Hepatocyte (in vitro differentiated cells): ENCODE data around the gene NEUROG1. TPM values are rescaled to one million over a fixed set of nuclear protein-coding genes. Genes with fewer than 3 reads are reported as not detected.

ENCODE experiments used
- DNase-seq: peaks from one replicate; pipeline ENCODE4 v3.0.0-alpha.2; 2016; ENCODE audit warnings: low spot score
- H2AFZ ChIP-seq: fragments of 200-600 bp; sonication (generic); 2 replicates; pipeline ENCODE4 v1.6.0; 2016; ENCODE audit warnings: antibody characterized with exemption, mild to moderate bottlenecking
- H3K27ac ChIP-seq: fragments of 200-600 bp; sonication (generic); 2 replicates; pipeline ENCODE4 v1.5.1; 2016; ENCODE audit warnings: mild to moderate bottlenecking
- H3K27me3 ChIP-seq: fragments of 200-600 bp; sonication (generic); 2 replicates; pipeline ENCODE4 v1.6.1; 2016
- H3K36me3 ChIP-seq: fragments of 200-600 bp; sonication (generic); replicated peaks from 2 replicates; pipeline ENCODE4 v1.5.1; 2016; ENCODE audit warnings: low read depth; ENCODE audit not compliant: insufficient read depth
- H3K4me1 ChIP-seq: fragments of 200-600 bp; sonication (generic); 2 replicates; pipeline ENCODE4 v1.5.1; 2016; ENCODE audit warnings: mild to moderate bottlenecking, moderate library complexity; ENCODE audit not compliant: insufficient read depth
- H3K4me2 ChIP-seq: fragments of 200-600 bp; sonication (generic); 2 replicates; pipeline ENCODE4 v1.6.0; 2016
- H3K4me3 ChIP-seq: fragments of 200-600 bp; sonication (generic); 2 replicates; pipeline ENCODE4 v1.5.1; 2016; ENCODE audit warnings: mild to moderate bottlenecking
- H3K79me2 ChIP-seq: fragments of 200-600 bp; sonication (generic); 2 replicates; pipeline ENCODE4 v1.6.0; 2017; ENCODE audit warnings: mild to moderate bottlenecking
- H3K9me2 ChIP-seq: fragments of 200-600 bp; sonication (generic); replicated peaks from 2 replicates; pipeline ENCODE4 v1.6.0; 2017; ENCODE audit warnings: mild to moderate bottlenecking; ENCODE audit not compliant: insufficient read depth
- H3K9me3 ChIP-seq: fragments of 200-600 bp; sonication (generic); 2 replicates; pipeline ENCODE4 v1.5.1; 2016; ENCODE audit warnings: low read depth, mild to moderate bottlenecking
- H4K20me1 ChIP-seq: fragments of 200-600 bp; sonication (generic); 2 replicates; pipeline ENCODE4 v1.6.0; 2016; ENCODE audit warnings: mild to moderate bottlenecking; ENCODE audit not compliant: insufficient read depth, poor library complexity, severe bottlenecking
- CTCF ChIP-seq: fragments of 200-600 bp; sonication (generic); IDR thresholded peaks from 2 replicates; pipeline ENCODE4 v1.5.1; 2016; ENCODE audit warnings: antibody characterized with exemption, mild to moderate bottlenecking; ENCODE audit not compliant: poor library complexity
- EZH2 ChIP-seq: fragments of 200-600 bp; sonication (generic); IDR thresholded peaks from 2 replicates; pipeline ENCODE4 v1.6.1; 2016; ENCODE audit warnings: antibody characterized with exemption, mild to moderate bottlenecking, borderline replicate concordance
- EZH2phosphoT487 ChIP-seq: fragments of 200-600 bp; sonication (generic); IDR thresholded peaks from one replicate; pipeline ENCODE4 v1.6.1; 2018; ENCODE audit warnings: antibody characterized with exemption, mild to moderate bottlenecking, low read depth, moderate library complexity; ENCODE audit not compliant: unreplicated experiment, severe bottlenecking
- WGBS: methylation state at CpG from one replicate; pipeline ENCODE4 v1.1.6; 2016; ENCODE audit warnings: low lambda C conversion rate; ENCODE audit errors: missing lambda C conversion rate; 5-methylcytosine and 5-hydroxymethylcytosine counted together
- polyA plus RNA-seq: library from polyadenylated mRNA; unstranded; fragments of >200 nt; fragmentation: Nextera tagmentation; extraction: Ambion mirVana; gene quantifications from 2 replicates; pipeline ENCODE4 v1.2.1, GENCODE V29; 2016
- total RNA-seq: library from RNA; depleted of rRNA; stranded (reverse); fragments of >200 nt; gene quantifications from 2 replicates; pipeline ENCODE4 v1.2.3, GENCODE V29; 2014

NEUROG1 gene
- total and polyA plus RNA-seq, 2 experiments from 2014 or later = not detected

- peak; percentile 40 for DNase-seq
- H3K9me2 ChIP-seq = no peaks in the 10 kb centered on the region
- 14% methylated on average over 46 of the region's 49 CpGs for WGBS
- H3K36me3 ChIP-seq = no peaks in the 10 kb centered on the region
- TF ChIP-seq CTCF = no peak
- no peak for TF ChIP-seq EZH2phosphoT487
- TF ChIP-seq EZH2 = no peak
- no peaks in the 10 kb centered on the region for H3K9me3 ChIP-seq
- peaks cover 34% of the 10 kb centered on the region for H3K4me1 ChIP-seq
- peak overlapping the region; percentile 93 for H3K4me2 ChIP-seq
- H3K27me3 ChIP-seq = peaks cover 88% of the 10 kb centered on the region
- no peaks in the 10 kb centered on the region for H4K20me1 ChIP-seq
- H3K79me2 ChIP-seq = no peaks in the 10 kb centered on the region
- H2AFZ ChIP-seq = peak overlapping the region; percentile 59
- H3K4me3 ChIP-seq = no peak overlapping the region
- no peak overlapping the region for H3K27ac ChIP-seq
Observed at GRCh38 chr5:135490245-135491037, 45.3 kb downstream of the NEUROG1 start.

GRCh38 chr5:135489466-135490244 lies 46.1 kb downstream of the NEUROG1 start:
- peak overlapping the region; percentile 93 for H3K4me2 ChIP-seq
- peak overlapping the region; percentile 0 for H3K4me3 ChIP-seq
- peak overlapping the region; percentile 59 for H2AFZ ChIP-seq
- H3K27ac ChIP-seq = no peak overlapping the region
- 4% methylated on average over 41 of the region's 53 CpGs for WGBS
- TF ChIP-seq EZH2phosphoT487 (no peak), EZH2 (peak; percentile 68), CTCF (no peak)
- no peak for DNase-seq
- H3K4me1 ChIP-seq = peaks cover 34% of the 10 kb centered on the region
- peaks cover 88% of the 10 kb centered on the region for H3K27me3 ChIP-seq
- H4K20me1 ChIP-seq = no peaks in the 10 kb centered on the region
- H3K36me3 ChIP-seq = no peaks in the 10 kb centered on the region
- no peaks in the 10 kb centered on the region for H3K79me2 ChIP-seq
- no peaks in the 10 kb centered on the region for H3K9me2 ChIP-seq
- no peaks in the 10 kb centered on the region for H3K9me3 ChIP-seq

GRCh38 chr5:135488727-135489465 lies 46.9 kb downstream of the NEUROG1 start:
- Histone ChIP-seq H3K79me2 (no peaks in the 10 kb centered on the region), H3K4me3 (peak overlapping the region; percentile 0), H3K27ac (no peak overlapping the region), H3K36me3 (no peaks in the 10 kb centered on the region), H4K20me1 (no peaks in the 10 kb centered on the region), H3K4me2 (peak overlapping the region; percentile 93), H3K27me3 (peaks cover 89% of the 10 kb centered on the region), H3K4me1 (peaks cover 34% of the 10 kb centered on the region), H3K9me3 (no peaks in the 10 kb centered on the region), H3K9me2 (no peaks in the 10 kb centered on the region), H2AFZ (no peak overlapping the region)
- DNase-seq = peak; percentile 56
- TF ChIP-seq EZH2phosphoT487 = peak; percentile 34
- peak; percentile 6 for TF ChIP-seq EZH2
- TF ChIP-seq CTCF = no peak
- 2% methylated on average over 43 of the region's 44 CpGs for WGBS
